ENCODE measurements around the gene ASIC1.

Gene ASIC1

GRCh38 chr12:50107416-50108268 is 50.2 kb downstream of the ASIC1 start:
- DNase-seq (ENCODE audit: low read depth in 2 of 2) = no peak

- no peak for DNase-seq (ENCODE audit: low read depth in 2 of 2)
Measured at GRCh38 chr12:50109319-50109718, 51.9 kb downstream of the ASIC1 start.

DNA sequence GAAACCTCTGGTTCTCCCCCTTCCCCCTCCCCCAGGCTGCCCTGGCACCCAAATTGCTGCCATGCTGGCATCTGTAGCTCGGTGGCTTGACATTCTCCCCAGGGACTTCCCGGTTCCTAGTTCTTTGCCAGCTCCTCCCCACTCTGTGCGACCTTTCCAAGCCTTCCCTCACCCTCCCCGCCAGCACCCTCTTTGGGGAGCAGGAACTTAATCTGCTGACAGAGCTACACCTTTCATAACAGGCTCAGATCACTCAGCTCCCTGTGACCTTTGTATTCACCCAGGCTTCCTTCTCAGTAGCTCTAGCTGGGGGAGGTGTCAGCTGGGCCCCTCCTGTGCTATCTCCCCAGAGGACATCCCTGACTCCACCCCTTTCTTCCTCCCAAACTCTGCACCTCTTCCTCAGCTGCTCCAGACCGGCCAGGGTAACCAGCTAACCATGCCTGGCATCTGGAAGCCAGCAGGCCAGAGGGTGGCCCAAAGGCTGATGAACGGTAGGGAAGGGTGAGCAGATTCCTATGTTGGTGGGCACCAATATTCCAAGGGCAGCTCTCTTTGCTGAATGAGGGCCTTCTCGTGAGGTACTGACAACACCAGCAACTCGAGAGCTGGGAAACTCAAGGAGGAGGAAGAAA is 52.8 kb downstream of the ASIC1 start:
- no peak for DNase-seq (ENCODE audit: low read depth in 2 of 2)

- DNase-seq (ENCODE audit: low read depth in 2 of 2) = no peak
Measured at GRCh38 chr12:50110762-50111351, 53.5 kb downstream of the ASIC1 start.

DNA sequence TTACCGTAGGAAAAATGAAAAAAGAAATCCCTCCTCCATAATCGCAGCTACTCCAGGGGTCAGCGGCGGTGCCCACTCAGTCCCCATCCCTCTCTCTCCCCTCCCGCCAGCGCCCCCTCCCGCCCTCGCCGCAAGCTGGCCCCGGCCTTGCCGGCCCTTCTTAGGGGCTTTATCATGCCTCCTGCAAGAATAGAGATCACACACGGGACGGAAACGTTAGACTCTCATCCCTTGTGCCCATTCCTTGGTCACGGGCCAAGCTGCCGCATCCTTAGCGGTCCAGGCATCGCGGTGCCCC is 53.9 kb downstream of the ASIC1 start:
- DNase-seq (ENCODE audit: low read depth in 2 of 2) = no peak

- DNase-seq (ENCODE audit: low read depth in 2 of 2) = peak; percentile 98 to 99
Measured at GRCh38 chr12:50111693-50112455, 54.5 kb downstream of the ASIC1 start, which contains the start of gene COX14. COX14 (plus strand) TSS chr12:50112236; CDS start chr12:50120044, 7,808 bp downstream.

GRCh38 chr12:50112456-50113218 is 55.2 kb downstream of the ASIC1 start:
- no peak for DNase-seq (ENCODE audit: low read depth in 2 of 2)

DNA sequence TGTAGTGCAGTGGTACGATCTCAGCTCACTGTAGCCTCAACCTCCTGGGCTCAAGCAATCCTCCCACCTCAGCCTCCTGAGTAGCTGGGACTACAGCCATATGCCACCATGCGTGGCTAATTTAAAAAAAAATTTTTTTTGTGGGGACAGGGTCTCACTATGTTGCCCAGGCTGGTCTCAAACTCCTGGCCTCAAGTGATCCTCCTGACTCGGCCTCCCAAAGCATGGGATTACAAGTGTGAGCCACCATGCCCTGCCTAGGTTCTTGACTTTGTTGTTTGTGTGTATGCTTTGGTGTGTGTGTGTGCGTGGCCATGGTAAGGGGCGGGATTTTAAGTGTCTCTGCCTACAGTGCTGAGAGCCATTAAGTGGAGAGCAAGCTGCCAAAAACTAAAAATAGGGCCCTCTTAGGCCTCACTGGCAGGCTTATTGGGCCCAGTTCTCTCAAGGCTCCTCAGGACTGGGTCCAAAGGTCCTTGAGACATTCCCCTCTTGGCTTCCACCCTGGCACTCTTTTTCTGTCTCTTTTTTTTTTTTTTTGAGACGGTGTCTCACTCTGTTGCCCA is 59.7 kb downstream of the ASIC1 start:
- no peak for DNase-seq (ENCODE audit: low read depth in 2 of 2)

DNA sequence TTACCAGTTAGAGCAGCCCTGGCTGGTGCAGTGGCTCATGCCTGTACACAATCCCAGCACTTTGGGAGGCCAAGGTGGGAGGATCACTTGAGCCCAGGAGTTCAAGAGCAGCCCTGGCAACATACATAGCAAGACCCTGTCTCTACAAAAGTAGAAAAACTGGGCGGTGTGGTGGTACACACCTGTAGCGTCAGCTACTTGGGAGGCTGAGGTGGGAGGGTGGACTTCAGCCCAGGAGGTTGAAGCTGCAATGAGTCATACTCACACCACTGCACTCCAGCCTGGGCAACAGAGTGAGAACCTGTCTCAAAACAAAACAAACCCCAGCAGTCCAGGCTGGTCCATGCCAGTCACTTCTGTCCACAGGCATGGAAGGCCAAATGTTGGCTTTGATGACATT is 62.0 kb downstream of the ASIC1 start:
- no peak for DNase-seq (ENCODE audit: low read depth in 2 of 2)

GRCh38 chr12:50120521-50120920 is 63.1 kb downstream of the ASIC1 start:
- DNase-seq (ENCODE audit: low read depth in 2 of 2) = no peak

DNA sequence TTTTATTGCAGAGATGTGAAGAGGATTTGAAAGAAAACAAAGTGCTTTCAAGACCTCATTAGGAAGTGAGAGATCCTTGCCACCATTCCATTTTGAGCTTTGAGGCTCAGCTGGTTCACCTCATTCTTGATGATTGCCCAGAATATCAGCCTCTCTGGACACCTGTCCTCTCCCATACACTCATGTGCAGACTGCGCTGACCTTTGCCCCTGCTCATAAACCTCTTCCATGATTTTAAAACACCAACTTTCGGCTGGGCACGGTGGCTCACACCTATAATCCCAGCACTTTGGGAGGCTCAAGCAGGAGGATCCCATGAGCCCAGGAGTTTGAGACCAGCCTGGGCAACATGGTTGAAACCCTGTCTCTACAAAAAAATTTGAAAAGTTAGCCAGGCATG is 63.6 kb downstream of the ASIC1 start:
- DNase-seq (ENCODE audit: low read depth in 2 of 2) = no peak

GRCh38 chr12:50121641-50122040 is 64.2 kb downstream of the ASIC1 start:
- DNase-seq (ENCODE audit: low read depth in 2 of 2) = no peak

- no peak for DNase-seq (ENCODE audit: low read depth in 2 of 2)
Measured at GRCh38 chr12:50123203-50123602, 65.8 kb downstream of the ASIC1 start.

- DNase-seq (ENCODE audit: low read depth in 2 of 2) = no peak
Measured at GRCh38 chr12:50127546-50127945, 70.2 kb downstream of the ASIC1 start.

DNA sequence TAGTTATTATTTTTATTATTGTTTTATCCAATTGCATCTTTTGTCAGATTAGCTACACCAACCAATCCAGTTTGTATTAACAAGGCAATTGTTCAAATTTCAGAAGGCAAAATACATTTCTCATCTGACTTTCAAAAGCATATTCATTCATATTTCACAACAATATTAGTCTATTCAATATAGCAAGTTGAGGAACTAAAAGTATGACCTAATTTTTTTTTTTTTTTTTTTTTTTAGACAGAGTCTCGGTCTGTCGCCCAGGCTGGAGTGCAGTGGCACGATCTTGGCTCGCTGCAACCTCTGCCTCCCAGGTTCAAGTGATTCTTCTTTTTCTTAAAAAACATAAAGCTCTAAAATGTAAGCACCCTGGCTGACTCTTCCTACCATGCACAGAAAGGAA is 71.9 kb downstream of the ASIC1 start:
- no peak for DNase-seq (ENCODE audit: low read depth in 2 of 2)

DNA sequence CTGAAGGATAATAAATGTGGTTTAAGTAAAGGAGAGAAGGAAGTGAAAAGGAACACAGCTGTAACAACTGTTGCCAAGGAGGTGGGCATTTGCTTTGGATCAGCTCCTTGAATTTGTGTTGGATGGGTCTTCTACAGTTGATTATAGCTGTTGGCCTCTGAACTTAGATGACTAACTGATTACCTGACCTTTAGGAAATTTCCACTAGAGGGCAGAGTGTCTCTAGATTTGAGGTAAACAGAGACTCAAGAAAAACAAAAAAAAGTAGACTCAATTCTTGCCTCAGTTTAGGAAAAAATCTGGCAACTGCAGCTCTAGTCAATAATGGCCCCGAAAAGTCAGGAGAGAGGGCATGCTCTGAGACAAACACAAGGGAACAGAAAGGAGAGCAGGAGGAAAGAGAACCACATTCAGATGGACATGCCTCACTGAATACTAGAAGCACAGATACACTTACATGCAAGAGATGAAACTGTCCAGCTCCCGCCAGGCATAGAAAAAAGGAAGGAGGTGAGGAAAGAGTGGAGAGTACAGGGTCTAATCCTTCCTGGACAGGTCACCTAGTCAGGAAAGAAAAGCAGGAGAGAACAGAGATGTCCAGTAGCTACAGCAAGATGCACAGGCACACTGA is 75.2 kb downstream of the ASIC1 start:
- DNase-seq (ENCODE audit: low read depth in 2 of 2) = no peak

Measured in stimulated activated CD8-positive, alpha-beta memory T cell treated with anti-CD3 and anti-CD28 coated beads, Interleukin-7, amount 100 ng/mL, for 1 hour (primary cell).